Type B pancreatic cell (in vitro differentiated cells): Measurements from ENCODE around the gene PXMP4. TPM values are rescaled to one million over a fixed set of nuclear protein-coding genes. Genes with fewer than 3 reads are reported as not detected.

Experiments
- DNase-seq: peaks from one replicate; pipeline ENCODE4 v3.0.0; 2021; ENCODE audit warnings: mixed read lengths; ENCODE audit not compliant: unreplicated experiment; ENCODE audit errors: extremely low spot score
- H3K27ac Mint-ChIP-seq: 2 replicates; pipeline ENCODE4 v1.8.0; 2021; ENCODE audit warnings: mild to moderate bottlenecking, mixed read lengths
- H3K27me3 Mint-ChIP-seq: 2 replicates; pipeline ENCODE4 v1.8.0; 2021; ENCODE audit warnings: mixed read lengths
- H3K36me3 Mint-ChIP-seq: 2 replicates; pipeline ENCODE4 v1.8.0; 2021; ENCODE audit warnings: mixed read lengths
- H3K4me1 Mint-ChIP-seq: one replicate; pipeline ENCODE4 v1.8.0; 2021; ENCODE audit warnings: mixed read lengths; ENCODE audit not compliant: unreplicated experiment
- H3K4me3 Mint-ChIP-seq: 2 replicates; pipeline ENCODE4 v1.8.0; 2021; ENCODE audit warnings: mild to moderate bottlenecking, mixed read lengths
- H3K9me3 Mint-ChIP-seq: 2 replicates; pipeline ENCODE4 v1.8.0; 2021; ENCODE audit warnings: mixed read lengths
- CTCF ChIP-seq: fragments of 200-600 bp; sonication (generic); conservative IDR thresholded peaks from 2 replicates; pipeline ENCODE4 v1.5.0; 2021; ENCODE audit warnings: antibody characterized with exemption, mild to moderate bottlenecking
- total RNA-seq: library from RNA; stranded (reverse); gene quantifications from 2 replicates; pipeline ENCODE4 v1.2.1, GENCODE V29; 2021; ENCODE audit warnings: low replicate concordance

Gene PXMP4
- total RNA-seq, 1 donor from 2014 or later = 10.3 TPM

DNA sequence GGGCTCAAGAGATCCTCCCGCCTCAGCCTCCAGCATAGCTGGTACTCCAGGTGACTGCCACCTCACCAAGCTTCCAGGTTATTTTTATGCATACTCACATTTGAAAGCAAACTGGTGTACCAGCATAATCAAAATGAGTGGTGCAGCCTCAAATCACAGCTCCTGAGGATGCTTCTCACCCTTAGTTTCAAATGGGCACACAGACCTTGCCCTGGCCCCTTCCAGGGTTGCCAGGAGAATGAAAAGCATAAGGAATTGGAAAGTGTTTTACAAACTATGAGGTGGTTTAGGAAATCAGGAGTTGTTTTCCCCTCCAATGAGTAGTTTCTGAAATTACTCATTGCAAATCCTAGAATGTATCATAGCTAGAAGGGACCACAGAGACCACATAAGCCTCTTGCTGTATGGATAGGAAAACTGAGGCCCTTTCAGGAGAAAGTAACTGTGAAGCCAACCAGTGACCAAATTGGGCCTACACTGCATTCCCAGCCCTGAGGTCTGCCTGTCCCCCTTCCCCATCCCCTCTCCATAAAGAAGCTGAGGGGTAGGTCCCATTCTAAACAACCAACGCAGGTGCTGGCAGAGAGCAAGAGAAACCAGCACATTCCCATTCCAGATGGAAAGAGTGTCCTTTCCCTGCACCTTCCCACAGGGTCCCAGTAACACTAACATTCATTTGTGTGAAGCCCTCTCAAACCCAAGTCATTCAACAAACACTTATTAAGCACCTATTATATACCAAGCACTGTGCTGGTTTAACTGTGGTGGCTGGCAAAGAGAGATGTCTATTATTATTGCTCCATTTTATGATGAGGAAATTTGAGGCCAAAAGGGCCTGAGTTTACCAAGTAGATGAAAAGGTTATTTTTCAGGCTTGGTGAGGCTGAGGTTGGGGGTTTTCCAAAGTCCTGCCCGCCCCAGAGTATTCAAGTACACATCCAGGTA lies 31.8 kb downstream of the PXMP4 start:
- Mint-ChIP-seq H3K4me3 (peak overlapping the region; percentile 47), H3K27me3 (no peaks in the 10 kb centered on the region), H3K36me3 (no peaks in the 10 kb centered on the region), H3K9me3 (no peaks in the 10 kb centered on the region), H3K27ac (peak overlapping the region; percentile 57), H3K4me1 (peaks cover 18% of the 10 kb centered on the region)
- no peak for TF ChIP-seq CTCF
- no peak for DNase-seq

DNA sequence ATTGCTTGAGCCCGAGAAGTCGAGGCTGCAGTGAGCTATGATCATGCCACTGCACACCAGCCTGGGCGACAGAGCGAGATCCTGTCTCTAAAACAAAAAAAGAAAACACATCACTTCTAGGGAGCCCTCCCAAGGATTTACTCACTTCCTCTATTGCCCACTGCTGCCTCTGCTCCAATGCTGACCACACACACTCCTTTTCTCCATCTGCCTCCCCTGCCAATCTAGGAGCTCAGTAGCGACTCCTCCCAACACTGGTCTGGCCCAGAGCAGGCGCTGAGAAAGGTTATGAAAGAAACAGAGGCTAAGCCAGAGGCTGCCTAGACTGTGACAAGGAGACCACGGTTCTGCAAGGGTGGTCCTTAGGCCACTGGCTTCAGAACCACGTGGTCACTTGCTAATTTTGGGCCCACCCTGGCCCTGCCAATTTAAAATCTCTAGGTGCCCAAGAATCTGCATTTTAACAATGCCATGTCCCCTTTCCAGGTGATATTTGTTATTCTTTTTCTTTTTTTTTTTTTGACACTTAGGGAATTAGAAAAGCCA lies 32.7 kb downstream of the PXMP4 start:
- H3K36me3 Mint-ChIP-seq = no peaks in the 10 kb centered on the region
- peaks cover 24% of the 10 kb centered on the region for H3K4me1 Mint-ChIP-seq
- no peak for DNase-seq
- no peak overlapping the region for H3K4me3 Mint-ChIP-seq
- H3K27ac Mint-ChIP-seq = no peak overlapping the region
- H3K27me3 Mint-ChIP-seq = no peaks in the 10 kb centered on the region
- TF ChIP-seq CTCF = no peak
- H3K9me3 Mint-ChIP-seq = no peaks in the 10 kb centered on the region

DNA sequence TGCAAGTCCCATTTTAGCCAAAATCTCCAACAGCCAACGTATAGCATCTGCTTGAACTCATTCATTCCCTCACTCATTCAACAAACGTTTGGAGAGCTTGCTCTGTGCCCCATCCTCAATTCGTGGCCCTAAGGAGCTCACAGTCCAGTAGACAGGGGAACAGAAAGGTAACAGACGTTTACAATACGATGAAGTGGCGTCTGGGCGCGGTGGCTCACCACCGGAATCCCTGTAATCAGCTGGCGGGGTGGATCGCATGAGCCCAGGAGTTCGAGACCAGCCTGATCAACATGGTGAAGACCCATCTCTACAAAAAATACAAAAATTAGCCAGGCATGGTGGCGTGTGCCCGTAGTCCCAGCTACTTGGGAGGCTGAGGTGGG lies 33.1 kb downstream of the PXMP4 start:
- Mint-ChIP-seq H3K4me3 (peak overlapping the region; percentile 84), H3K9me3 (no peaks in the 10 kb centered on the region), H3K27me3 (no peaks in the 10 kb centered on the region), H3K4me1 (peaks cover 26% of the 10 kb centered on the region), H3K36me3 (no peaks in the 10 kb centered on the region), H3K27ac (peak overlapping the region; percentile 71)
- DNase-seq = no peak
- no peak for TF ChIP-seq CTCF

DNA sequence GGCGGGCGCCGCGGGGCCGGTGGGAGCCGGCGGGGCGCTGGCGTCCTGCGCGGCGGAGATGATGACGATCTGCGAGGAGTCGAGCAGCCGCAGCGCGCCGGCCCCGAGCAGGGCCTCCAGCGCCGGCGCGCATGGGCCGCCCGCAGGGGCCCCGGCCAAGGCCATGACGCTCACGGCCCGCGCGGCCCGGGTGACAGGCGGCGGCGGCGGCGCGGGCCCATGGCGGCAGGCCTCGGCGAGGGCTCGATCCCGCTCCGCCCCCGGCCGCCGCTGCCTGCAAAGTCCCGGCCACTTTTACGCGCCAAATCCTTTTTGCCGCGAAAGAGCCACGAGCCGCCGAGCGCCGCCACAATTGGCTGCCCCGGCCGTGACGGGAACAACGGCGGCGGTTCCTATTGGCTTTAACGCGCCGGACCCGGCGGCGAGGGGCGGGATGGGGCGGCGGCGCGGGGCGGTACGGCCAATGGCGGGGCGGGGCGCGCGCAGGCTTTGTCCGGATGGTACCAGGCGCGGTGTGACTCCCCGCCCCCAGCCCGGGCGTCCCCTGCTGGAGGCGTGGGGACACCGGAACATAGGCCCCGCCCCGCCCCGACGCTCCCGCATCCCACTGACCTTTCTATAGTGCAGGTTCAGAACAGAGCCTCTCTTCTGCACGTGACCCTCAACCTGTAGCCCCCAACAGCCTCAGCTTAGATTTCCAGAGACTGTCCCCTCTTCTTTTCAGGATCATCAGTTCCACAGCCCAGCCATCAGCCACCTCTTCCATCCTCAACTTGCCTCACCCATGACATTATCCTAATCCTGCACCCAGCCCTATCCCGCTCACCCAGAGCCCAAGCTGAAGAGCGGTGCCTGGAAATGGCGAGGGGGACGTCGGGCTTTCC lies 33.8 kb downstream of the PXMP4 start, which contains the start of gene E2F1:
Gene E2F1, minus strand, starts transcription at position 286 of the 884 bp plus-strand sequence. Its CDS starts 121 bp downstream, at position 165.
- H3K36me3 Mint-ChIP-seq = no peaks in the 10 kb centered on the region
- peak within 1 kb of the TSS; percentile 91 for H3K4me3 Mint-ChIP-seq
- H3K9me3 Mint-ChIP-seq = no peaks in the 10 kb centered on the region
- TF ChIP-seq CTCF = peak; percentile 64
- no peaks in the 10 kb centered on the region for H3K27me3 Mint-ChIP-seq
- peak; percentile 100 for DNase-seq
- H3K4me1 Mint-ChIP-seq = peaks cover 29% of the 10 kb centered on the region
- H3K27ac Mint-ChIP-seq = peak within 1 kb of the TSS; percentile 88

GRCh38 chr20:33685328-33686099 lies 34.6 kb downstream of the PXMP4 start:
- no peak for TF ChIP-seq CTCF
- H3K36me3 Mint-ChIP-seq = no peaks in the 10 kb centered on the region
- H3K4me1 Mint-ChIP-seq = peaks cover 36% of the 10 kb centered on the region
- peak; percentile 77 for DNase-seq
- peak overlapping the region; percentile 91 for H3K4me3 Mint-ChIP-seq
- no peaks in the 10 kb centered on the region for H3K27me3 Mint-ChIP-seq
- no peaks in the 10 kb centered on the region for H3K9me3 Mint-ChIP-seq
- H3K27ac Mint-ChIP-seq = peak overlapping the region; percentile 88
